Cardiac muscle cell (in vitro differentiated cells and primary cell): ENCODE results near the gene LGI4. TPM values are rescaled to one million over a fixed set of nuclear protein-coding genes. Genes with fewer than 3 reads are reported as not detected.

Experiments
- DNase-seq, 2 donors: peaks; one replicate each; pipeline versions ENCODE4 v3.0.0 to v3.0.0-alpha.2; 2010 to 2017; ENCODE audit warnings: low read depth in 1 of 2, low spot score in 1 of 2
- H3K27ac ChIP-seq: fragments of 200-600 bp; sonication (generic); 2 replicates; pipeline ENCODE4 v1.5.1; 2016
- H3K27me3 ChIP-seq: fragments of 200-600 bp; sonication (generic); 2 replicates; pipeline ENCODE4 v1.6.0; 2016; ENCODE audit warnings: control low read depth
- H3K36me3 ChIP-seq: fragments of 200-600 bp; sonication (generic); 2 replicates; pipeline ENCODE4 v1.5.1; 2016; ENCODE audit warnings: control low read depth
- H3K4me1 ChIP-seq: fragments of 200-600 bp; sonication (generic); 2 replicates; pipeline ENCODE4 v1.8.1; 2017; ENCODE audit warnings: low read depth, mild to moderate bottlenecking, mixed run types
- H3K4me3 ChIP-seq: fragments of 200-600 bp; sonication (generic); 2 replicates; pipeline ENCODE4 v1.5.1; 2016; ENCODE audit warnings: mild to moderate bottlenecking
- H3K9me3 ChIP-seq: fragments of 200-600 bp; sonication (generic); 2 replicates; pipeline ENCODE4 v1.5.1; 2017; ENCODE audit warnings: low read depth, mild to moderate bottlenecking, control low read depth
- CTCF ChIP-seq: IDR thresholded peaks from 2 replicates; pipeline ENCODE4 v1.5.1; 2012; ENCODE audit warnings: low read depth, mild to moderate bottlenecking, low read length
- polyA plus RNA-seq: library from polyadenylated mRNA; unstranded; fragments of >200 nt; fragmentation: Nextera tagmentation; extraction: Ambion mirVana; gene quantifications from 2 replicates; pipeline ENCODE4 v1.2.1, GENCODE V29; 2016
- total RNA-seq: library from RNA; depleted of rRNA; stranded (reverse); fragments of >200 nt; gene quantifications from 2 replicates; pipeline ENCODE4 v1.2.3, GENCODE V29; 2016

The LGI4 gene
- total and polyA plus RNA-seq, 2 experiments from 2014 or later: 26.7 to 45.5 TPM

DNA sequence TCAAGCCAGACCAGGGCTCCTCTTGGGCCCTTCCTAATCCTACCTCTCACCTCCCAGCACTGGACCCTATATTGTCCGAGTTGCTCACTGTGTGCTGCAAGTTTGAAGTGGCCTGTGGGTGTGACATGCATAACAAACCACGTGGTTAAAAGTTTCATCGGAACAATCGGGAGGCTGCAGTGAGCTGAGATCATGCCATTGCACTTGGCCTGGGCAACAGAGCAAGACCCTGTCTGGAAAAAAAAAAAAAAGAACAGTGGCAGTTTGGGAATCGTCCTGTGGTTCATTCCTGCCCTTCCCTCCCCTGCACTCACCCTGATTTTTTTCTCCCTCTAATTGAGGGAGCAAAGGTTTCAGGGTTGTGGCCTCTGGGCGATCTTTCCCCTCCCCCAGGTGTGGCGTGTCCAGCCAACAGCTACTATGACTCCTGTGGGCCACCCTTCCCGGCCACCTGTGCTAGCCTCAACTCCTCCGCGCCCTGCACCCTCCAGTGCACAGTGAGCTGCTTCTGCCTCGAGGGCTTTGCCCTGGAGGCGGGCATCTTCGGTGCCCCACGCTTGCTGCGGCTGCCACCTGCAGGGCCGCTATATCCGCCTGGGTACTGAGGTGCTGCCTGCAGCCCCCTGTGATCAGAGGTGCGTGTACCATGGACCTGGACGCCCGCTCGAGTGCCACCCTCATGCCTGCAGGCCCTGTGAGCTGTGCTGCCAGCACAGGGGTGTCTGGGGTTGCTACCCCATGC, 35.5 kb downstream of the LGI4 start:
- H3K27ac ChIP-seq: no peak overlapping the region
- H3K4me3 ChIP-seq: no peak overlapping the region
- DNase-seq: no peak
- H3K27me3 ChIP-seq: no peaks in the 10 kb centered on the region
- no peaks in the 10 kb centered on the region for H3K9me3 ChIP-seq
- no peak for TF ChIP-seq CTCF
- H3K4me1 ChIP-seq: no peaks in the 10 kb centered on the region
- H3K36me3 ChIP-seq: no peaks in the 10 kb centered on the region

- Histone ChIP-seq H3K36me3 (no peaks in the 10 kb centered on the region), H3K27ac (no peak overlapping the region), H3K4me1 (no peaks in the 10 kb centered on the region), H3K27me3 (no peaks in the 10 kb centered on the region), H3K9me3 (no peaks in the 10 kb centered on the region), H3K4me3 (no peak overlapping the region)
- no peak for TF ChIP-seq CTCF
- no peak for DNase-seq
Measured at GRCh38 chr19:35098413-35099049, 36.3 kb downstream of the LGI4 start.

- TF ChIP-seq CTCF: no peak
- H3K27ac ChIP-seq: no peak overlapping the region
- DNase-seq: no peak
Measured at GRCh38 chr19:35095667-35096368, 39.0 kb downstream of the LGI4 start.

DNA sequence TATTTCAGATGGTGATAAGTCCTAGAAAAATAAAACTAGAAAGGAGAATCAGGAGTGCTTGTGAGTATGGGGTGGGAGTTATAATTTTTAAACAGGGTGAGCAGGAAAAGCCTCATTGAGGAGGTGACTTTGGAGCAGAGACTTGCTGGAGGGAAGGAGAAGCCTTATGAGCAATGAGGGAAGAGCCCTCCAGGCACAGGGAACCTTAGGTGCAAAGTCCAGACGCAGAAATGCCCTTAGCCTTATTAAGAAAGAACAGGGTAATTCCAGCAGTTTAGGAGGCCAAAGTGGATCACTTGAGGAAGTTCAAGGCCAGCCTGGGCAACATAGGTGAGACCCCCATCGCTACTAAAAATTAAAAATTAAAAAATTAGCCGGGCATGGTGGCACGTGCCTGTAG, 40.2 kb downstream of the LGI4 start:
- TF ChIP-seq CTCF: no peak
- Histone ChIP-seq H3K36me3 (no peaks in the 10 kb centered on the region), H3K4me1 (no peaks in the 10 kb centered on the region), H3K27me3 (no peaks in the 10 kb centered on the region), H3K27ac (no peak overlapping the region), H3K9me3 (no peaks in the 10 kb centered on the region), H3K4me3 (no peak overlapping the region)
- DNase-seq: no peak

More at GRCh38 chr19:35095667-35096368, 39.0 kb downstream of the LGI4 start:
- Histone ChIP-seq H3K9me3 (no peaks in the 10 kb centered on the region), H3K27me3 (no peaks in the 10 kb centered on the region), H3K4me1 (no peaks in the 10 kb centered on the region), H3K36me3 (no peaks in the 10 kb centered on the region), H3K4me3 (no peak overlapping the region)

- no peak for TF ChIP-seq CTCF
- no peak for DNase-seq
- H3K9me3 ChIP-seq: no peaks in the 10 kb centered on the region
- no peak overlapping the region for H3K27ac ChIP-seq
- no peak overlapping the region for H3K4me3 ChIP-seq
- no peaks in the 10 kb centered on the region for H3K4me1 ChIP-seq
- H3K27me3 ChIP-seq: no peaks in the 10 kb centered on the region
- no peaks in the 10 kb centered on the region for H3K36me3 ChIP-seq
Measured at GRCh38 chr19:35093941-35094647, 40.8 kb downstream of the LGI4 start.
